ENCODE results near the gene TAS2R39.
"Not testable (repeated sequence)": the region's sequence is repeated elsewhere in the genome, so short reads cannot be mapped to it uniquely, and the experiment has no call there.

Gene TAS2R39

GRCh38 chr7:143172354-143172753, 10.9 kb upstream of the TAS2R39 start:
- Histone ChIP-seq H2AFZ (ENCODE audit: low read length) (no peak overlapping the region), H3K27me3 (ENCODE audit: insufficient read depth, low read length) (no peaks in the 10 kb centered on the region), H4K20me1 (ENCODE audit: insufficient read depth, low read length) (no peaks in the 10 kb centered on the region), H3K4me3 (ENCODE audit: low read depth, low read length, poor library complexity, severe bottlenecking) (no peak overlapping the region), H3K4me2 (ENCODE audit: low read length) (no peak overlapping the region), H3K9me3 (ENCODE audit: low read length) (0 out of 2 replicates have a peak, but pooled peaks cover 3% of the 10 kb centered on the region), H3K27ac (ENCODE audit: low read depth, low read length, poor library complexity, severe bottlenecking) (no peak overlapping the region), H3K36me3 (ENCODE audit: insufficient read depth, low read length) (no peaks in the 10 kb centered on the region), H3K9me2 (ENCODE audit: low read depth, low read length) (no peaks in the 10 kb centered on the region), H3K4me1 (ENCODE audit: insufficient read depth, low read length, severe bottlenecking) (no peaks in the 10 kb centered on the region), H3K79me2 (ENCODE audit: insufficient read depth, low read length) (no peaks in the 10 kb centered on the region), H3K9ac (ENCODE audit: low read length) (no peak overlapping the region), H3F3A (ENCODE audit: insufficient read depth, low read length) (no peaks in the 10 kb centered on the region)
- TF ChIP-seq EZH2 (IDR thresholded peaks at IDR 0.05; ENCODE audit: borderline replicate concordance, low read length), result no peak
- TF ChIP-seq CTCF (IDR thresholded peaks at IDR 0.05; ENCODE audit: low read length), result no peak

- TF ChIP-seq EZH2 (IDR thresholded peaks at IDR 0.05; ENCODE audit: borderline replicate concordance, low read length) (no peak), CTCF (IDR thresholded peaks at IDR 0.05; ENCODE audit: low read length) (no peak)
- no peaks in the 10 kb centered on the region for H3K27me3 ChIP-seq (ENCODE audit: insufficient read depth, low read length)
- H3K4me2 ChIP-seq (ENCODE audit: low read length), result no peak overlapping the region
- no peak overlapping the region for H3K27ac ChIP-seq (ENCODE audit: low read depth, low read length, poor library complexity, severe bottlenecking)
- no peaks in the 10 kb centered on the region for H3K4me1 ChIP-seq (ENCODE audit: insufficient read depth, low read length, severe bottlenecking)
- no peak overlapping the region for H3K4me3 ChIP-seq (ENCODE audit: low read depth, low read length, poor library complexity, severe bottlenecking)
- H4K20me1 ChIP-seq (ENCODE audit: insufficient read depth, low read length), result no peaks in the 10 kb centered on the region
- no peak overlapping the region for H2AFZ ChIP-seq (ENCODE audit: low read length)
- no peaks in the 10 kb centered on the region for H3F3A ChIP-seq (ENCODE audit: insufficient read depth, low read length)
- H3K9me3 ChIP-seq (ENCODE audit: low read length), result 0 out of 2 replicates have a peak, but pooled peaks cover 7% of the 10 kb centered on the region
- no peaks in the 10 kb centered on the region for H3K36me3 ChIP-seq (ENCODE audit: insufficient read depth, low read length)
- no peaks in the 10 kb centered on the region for H3K79me2 ChIP-seq (ENCODE audit: insufficient read depth, low read length)
- no peak overlapping the region for H3K9ac ChIP-seq (ENCODE audit: low read length)
- H3K9me2 ChIP-seq (ENCODE audit: low read depth, low read length), result no peaks in the 10 kb centered on the region
Observed at GRCh38 chr7:143176128-143176527, 7.1 kb upstream of the TAS2R39 start.

GRCh38 chr7:143177374-143178119, 5.7 kb upstream of the TAS2R39 start:
- no peaks in the 10 kb centered on the region for H3K4me1 ChIP-seq (ENCODE audit: insufficient read depth, low read length, severe bottlenecking)
- H4K20me1 ChIP-seq (ENCODE audit: insufficient read depth, low read length), result no peaks in the 10 kb centered on the region
- H2AFZ ChIP-seq (ENCODE audit: low read length), result no peak overlapping the region
- H3K79me2 ChIP-seq (ENCODE audit: insufficient read depth, low read length), result no peaks in the 10 kb centered on the region
- no peak overlapping the region for H3K9ac ChIP-seq (ENCODE audit: low read length)
- no peak overlapping the region for H3K27ac ChIP-seq (ENCODE audit: low read depth, low read length, poor library complexity, severe bottlenecking)
- TF ChIP-seq CTCF (IDR thresholded peaks at IDR 0.05; ENCODE audit: low read length) (no peak), EZH2 (IDR thresholded peaks at IDR 0.05; ENCODE audit: borderline replicate concordance, low read length) (no peak)
- H3K27me3 ChIP-seq (ENCODE audit: insufficient read depth, low read length), result no peaks in the 10 kb centered on the region
- no peaks in the 10 kb centered on the region for H3K36me3 ChIP-seq (ENCODE audit: insufficient read depth, low read length)
- no peaks in the 10 kb centered on the region for H3K9me2 ChIP-seq (ENCODE audit: low read depth, low read length)
- H3F3A ChIP-seq (ENCODE audit: insufficient read depth, low read length), result no peaks in the 10 kb centered on the region
- no peak overlapping the region for H3K4me3 ChIP-seq (ENCODE audit: low read depth, low read length, poor library complexity, severe bottlenecking)
- H3K4me2 ChIP-seq (ENCODE audit: low read length), result no peak overlapping the region
- 0 out of 2 replicates have a peak, but pooled peaks cover 7% of the 10 kb centered on the region for H3K9me3 ChIP-seq (ENCODE audit: low read length)

- H4K20me1 ChIP-seq (ENCODE audit: insufficient read depth, low read length); H3K4me3 ChIP-seq (ENCODE audit: low read depth, low read length, poor library complexity, severe bottlenecking); H3K9me3 ChIP-seq (ENCODE audit: low read length); H3F3A ChIP-seq (ENCODE audit: insufficient read depth, low read length); H3K27me3 ChIP-seq (ENCODE audit: insufficient read depth, low read length); H2AFZ ChIP-seq (ENCODE audit: low read length); H3K27ac ChIP-seq (ENCODE audit: low read depth, low read length, poor library complexity, severe bottlenecking); H3K9ac ChIP-seq (ENCODE audit: low read length); H3K79me2 ChIP-seq (ENCODE audit: insufficient read depth, low read length); H3K36me3 ChIP-seq (ENCODE audit: insufficient read depth, low read length); H3K4me1 ChIP-seq (ENCODE audit: insufficient read depth, low read length, severe bottlenecking); H3K9me2 ChIP-seq (ENCODE audit: low read depth, low read length); H3K4me2 ChIP-seq (ENCODE audit: low read length): not testable (repeated sequence)
Observed at GRCh38 chr7:143180771-143181170, 2.4 kb upstream of the TAS2R39 start.

All from OCI-LY1 (cell line).